HG02610 (cell line): ENCODE results near the gene FHL3.

Experiments used
- ATAC-seq: cut with Tn5 transposase; IDR thresholded peaks from one replicate; pipeline ENCODE4 v1.9.1; 2021; ENCODE audit warnings: mild to moderate bottlenecking, moderate library complexity; ENCODE audit not compliant: unreplicated experiment

Gene FHL3

GRCh38 chr1:37947364-37947763, 58.0 kb downstream of the FHL3 start:
- no peak for ATAC-seq
